OCI-LY3 (cell line): ENCODE measurements around the gene DLG1.

Experiments
- H2AFZ ChIP-seq: fragments of 200-600, 300-600 bp; shearing (Covaris generic); 2 replicates; pipeline ENCODE4 v1.6.0; 2014; ENCODE audit warnings: antibody characterized with exemption, low read depth, low read length
- H3K27ac ChIP-seq: fragments of 200-600, 300-600 bp; sonication (generic); 2 replicates; pipeline ENCODE4 v1.5.1; 2014; ENCODE audit warnings: mild to moderate bottlenecking, low read length, moderate library complexity, mixed read lengths
- H3K27me3 ChIP-seq: fragments of 200-600, 300-600 bp; sonication (generic); 2 replicates; pipeline ENCODE4 v1.6.1; 2014; ENCODE audit warnings: low read depth, low read length, mixed read lengths
- H3K36me3 ChIP-seq: fragments of 200-600, 300-600 bp; sonication (generic); replicated peaks from 2 replicates; pipeline ENCODE3; 2014; ENCODE audit warnings: low read depth, low read length, mixed read lengths
- H3K4me1 ChIP-seq: fragments of 300-600, 200-600 bp; sonication (generic); 2 replicates; pipeline ENCODE4 v1.6.1; 2014; ENCODE audit warnings: low read length, mixed read lengths
- H3K4me2 ChIP-seq: fragments of 200-600, 300-600 bp; sonication (generic); 2 replicates; pipeline ENCODE4 v1.6.1; 2014; ENCODE audit warnings: low read length, mixed read lengths
- H3K4me3 ChIP-seq: fragments of 300-600, 200-600 bp; sonication (generic); 2 replicates; pipeline ENCODE4 v1.5.1; 2014; ENCODE audit warnings: antibody characterized with exemption, mild to moderate bottlenecking, low read length, moderate library complexity
- H3K79me2 ChIP-seq: fragments of 300-600, 200-600 bp; shearing (Covaris generic); 2 replicates; pipeline ENCODE4 v1.6.1; 2014; ENCODE audit warnings: mild to moderate bottlenecking, low read length, mixed read lengths
- H3K9ac ChIP-seq: fragments of 300-600, 200-600 bp; shearing (Covaris generic); 2 replicates; pipeline ENCODE4 v1.6.0; 2014; ENCODE audit warnings: mild to moderate bottlenecking, low read length, moderate library complexity
- H3K9me3 ChIP-seq: fragments of 200-600, 300-600 bp; shearing (Covaris generic); 2 replicates; pipeline ENCODE4 v1.6.1; 2014; ENCODE audit warnings: low read length, mixed read lengths; ENCODE audit not compliant: insufficient read depth
- H4K20me1 ChIP-seq: fragments of 200-600, 300-600 bp; sonication (generic); 2 replicates; pipeline ENCODE4 v1.6.1; 2016; ENCODE audit warnings: low read length, mixed read lengths; ENCODE audit not compliant: insufficient read depth
- EZH2phosphoT487 ChIP-seq: fragments of 200-600 bp; shearing (Covaris generic); IDR thresholded peaks from 2 replicates; pipeline ENCODE4 v1.6.1; 2018; ENCODE audit warnings: antibody characterized with exemption, mixed run types, low read depth
- TF ChIP-seq, protein P1 (sequence below): fragments of 200-600, 300-600 bp; sonication (generic); IDR thresholded peaks from 2 replicates; pipeline ENCODE4 v1.5.1; 2014; ENCODE audit warnings: antibody characterized with exemption, low read length, low read depth

Gene DLG1

DNA sequence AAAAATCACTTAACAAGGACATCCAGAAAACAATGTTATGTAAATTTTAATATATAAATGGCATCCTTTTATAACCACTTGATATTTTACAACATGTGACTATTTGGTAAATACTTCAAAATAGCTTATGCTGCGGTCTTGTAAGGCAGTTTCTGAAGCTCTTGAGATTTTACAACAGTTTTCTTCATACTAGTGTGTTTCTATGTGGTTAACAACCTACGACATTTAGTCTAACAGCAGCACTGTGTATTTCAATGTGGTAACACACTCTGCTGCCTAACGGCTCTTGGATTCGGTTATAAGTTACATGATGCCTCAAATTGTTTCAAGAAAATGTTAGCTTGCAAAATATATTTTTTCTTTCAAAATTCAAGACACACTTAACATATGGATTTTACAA, 255.9 kb downstream of the DLG1 start:
- no peak for TF ChIP-seq EZH2phosphoT487
- TF ChIP-seq, protein P1, sequence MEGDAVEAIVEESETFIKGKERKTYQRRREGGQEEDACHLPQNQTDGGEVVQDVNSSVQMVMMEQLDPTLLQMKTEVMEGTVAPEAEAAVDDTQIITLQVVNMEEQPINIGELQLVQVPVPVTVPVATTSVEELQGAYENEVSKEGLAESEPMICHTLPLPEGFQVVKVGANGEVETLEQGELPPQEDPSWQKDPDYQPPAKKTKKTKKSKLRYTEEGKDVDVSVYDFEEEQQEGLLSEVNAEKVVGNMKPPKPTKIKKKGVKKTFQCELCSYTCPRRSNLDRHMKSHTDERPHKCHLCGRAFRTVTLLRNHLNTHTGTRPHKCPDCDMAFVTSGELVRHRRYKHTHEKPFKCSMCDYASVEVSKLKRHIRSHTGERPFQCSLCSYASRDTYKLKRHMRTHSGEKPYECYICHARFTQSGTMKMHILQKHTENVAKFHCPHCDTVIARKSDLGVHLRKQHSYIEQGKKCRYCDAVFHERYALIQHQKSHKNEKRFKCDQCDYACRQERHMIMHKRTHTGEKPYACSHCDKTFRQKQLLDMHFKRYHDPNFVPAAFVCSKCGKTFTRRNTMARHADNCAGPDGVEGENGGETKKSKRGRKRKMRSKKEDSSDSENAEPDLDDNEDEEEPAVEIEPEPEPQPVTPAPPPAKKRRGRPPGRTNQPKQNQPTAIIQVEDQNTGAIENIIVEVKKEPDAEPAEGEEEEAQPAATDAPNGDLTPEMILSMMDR, result no peak
- no peak overlapping the region for H3K27ac ChIP-seq
- no peak overlapping the region for H3K4me3 ChIP-seq
- H3K4me2 ChIP-seq, result no peak overlapping the region
- H3K9me3 ChIP-seq, result no peaks in the 10 kb centered on the region
- no peaks in the 10 kb centered on the region for H3K27me3 ChIP-seq
- no peak overlapping the region for H3K9ac ChIP-seq
- no peaks in the 10 kb centered on the region for H3K79me2 ChIP-seq
- H4K20me1 ChIP-seq, result peaks cover 4% of the 10 kb centered on the region; the same call in 1 of the 2 replicates
- no peak overlapping the region for H2AFZ ChIP-seq
- H3K36me3 ChIP-seq, result peaks cover 12% of the 10 kb centered on the region
- peaks cover 2% of the 10 kb centered on the region for H3K4me1 ChIP-seq

DNA sequence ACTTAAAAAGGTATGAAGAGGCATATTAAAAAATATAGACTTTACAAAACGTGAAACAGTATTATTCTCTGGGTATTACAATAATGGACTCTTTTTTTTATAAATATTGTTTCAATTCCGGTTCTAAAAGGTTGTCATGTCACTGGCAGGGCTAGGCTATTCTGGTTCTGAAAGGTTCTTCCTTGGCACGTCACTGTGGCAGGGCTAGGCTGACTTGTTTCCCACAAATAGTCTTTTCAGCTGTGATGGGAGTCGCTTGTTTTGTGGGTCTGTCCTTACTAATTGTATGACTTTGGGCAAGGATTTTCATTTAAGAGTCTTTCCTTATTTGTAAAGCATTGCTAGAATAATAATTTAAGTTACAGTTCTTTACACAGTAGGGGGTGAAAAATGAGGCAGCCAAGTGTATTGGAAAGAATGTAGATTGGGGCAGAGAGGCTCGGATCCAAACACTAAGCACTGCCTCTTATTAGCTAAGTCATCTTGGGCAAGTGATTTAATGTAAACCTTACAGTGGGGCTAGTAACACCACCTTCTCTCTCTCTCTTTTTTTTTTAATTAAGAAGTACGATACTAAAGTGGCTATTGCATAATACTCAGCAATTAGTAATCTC, 256.4 kb downstream of the DLG1 start:
- Histone ChIP-seq H3K4me1 (peaks cover 8% of the 10 kb centered on the region), H3K79me2 (no peaks in the 10 kb centered on the region), H2AFZ (no peak overlapping the region), H3K4me2 (no peak overlapping the region), H3K36me3 (peaks cover 12% of the 10 kb centered on the region), H3K27me3 (no peaks in the 10 kb centered on the region), H3K9ac (no peak overlapping the region), H4K20me1 (peaks cover 4% of the 10 kb centered on the region; the same call in 1 of the 2 replicates), H3K4me3 (no peak overlapping the region), H3K9me3 (no peaks in the 10 kb centered on the region), H3K27ac (no peak overlapping the region)
- TF ChIP-seq EZH2phosphoT487, result no peak
- TF ChIP-seq, protein P1, result no peak

DNA sequence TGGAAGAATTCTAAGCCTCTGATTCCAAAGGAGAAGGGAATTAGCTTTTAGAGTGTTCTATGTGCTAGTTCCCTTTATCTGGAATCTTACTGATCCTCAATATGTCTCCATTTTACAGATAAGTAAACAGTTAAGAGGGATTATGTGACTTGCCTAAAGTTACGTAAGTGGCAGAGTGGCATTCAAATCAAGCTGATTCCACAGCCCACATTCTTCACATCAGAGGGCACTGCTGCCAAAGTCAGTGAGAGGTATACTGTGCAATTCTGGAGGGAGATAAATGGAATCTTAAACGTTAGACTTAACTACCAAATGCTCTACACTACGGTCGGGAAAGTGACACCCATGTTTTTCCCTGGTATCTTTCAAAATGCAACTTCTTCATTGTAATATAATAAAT, 257.8 kb downstream of the DLG1 start:
- H3K9me3 ChIP-seq, result no peaks in the 10 kb centered on the region
- no peak overlapping the region for H3K27ac ChIP-seq
- no peaks in the 10 kb centered on the region for H3K27me3 ChIP-seq
- no peaks in the 10 kb centered on the region; the same call in 1 of the 2 replicates for H4K20me1 ChIP-seq
- H3K9ac ChIP-seq, result no peak overlapping the region
- no peak overlapping the region for H2AFZ ChIP-seq
- TF ChIP-seq, protein P1, result no peak
- TF ChIP-seq EZH2phosphoT487, result no peak
- H3K4me3 ChIP-seq, result no peak overlapping the region
- H3K36me3 ChIP-seq, result peaks cover 7% of the 10 kb centered on the region
- no peaks in the 10 kb centered on the region for H3K79me2 ChIP-seq
- H3K4me1 ChIP-seq, result peaks cover 9% of the 10 kb centered on the region
- H3K4me2 ChIP-seq, result no peak overlapping the region

DNA sequence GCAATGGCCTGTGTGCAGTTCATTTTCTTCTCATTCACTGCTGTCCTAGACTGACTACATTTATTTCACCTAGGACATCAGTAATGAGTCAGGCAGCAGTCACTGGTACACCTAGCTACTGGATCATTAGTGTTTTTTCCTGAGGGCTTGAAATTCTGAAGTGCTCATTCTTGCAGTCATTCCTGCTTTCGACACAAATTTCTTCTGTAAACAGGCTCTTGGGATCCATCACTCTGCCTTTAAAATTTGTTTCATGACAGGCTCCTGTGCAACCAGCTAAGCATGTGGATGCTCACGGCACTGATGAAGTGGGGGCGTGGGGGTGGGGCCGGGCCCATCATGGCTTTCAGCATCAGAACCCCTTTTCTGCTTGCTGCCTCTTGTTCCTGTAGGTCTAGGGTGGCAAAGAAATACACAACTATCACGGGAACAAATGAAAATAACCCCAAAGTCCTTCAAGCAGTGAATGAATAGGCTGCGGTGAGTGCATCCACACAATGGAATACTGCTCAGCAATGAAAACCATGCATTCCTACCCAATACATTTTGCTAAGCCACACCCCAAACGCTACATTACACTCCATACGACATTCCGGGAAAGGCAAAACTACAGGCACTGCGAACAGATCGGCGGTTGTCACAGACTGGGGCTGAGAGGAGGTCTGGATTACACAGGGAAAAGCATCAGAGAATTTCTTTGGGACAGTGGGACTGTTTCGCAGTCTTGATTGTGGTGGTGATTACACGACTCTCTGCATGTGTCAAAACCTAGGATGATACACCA, 259.5 kb downstream of the DLG1 start:
- H3K9ac ChIP-seq, result no peak overlapping the region
- H3K27me3 ChIP-seq, result no peaks in the 10 kb centered on the region
- TF ChIP-seq, protein P1, result no peak
- TF ChIP-seq EZH2phosphoT487, result no peak
- H3K4me3 ChIP-seq, result no peak overlapping the region
- H3K79me2 ChIP-seq, result no peaks in the 10 kb centered on the region
- H3K27ac ChIP-seq, result no peak overlapping the region
- no peaks in the 10 kb centered on the region for H3K9me3 ChIP-seq
- no peak overlapping the region for H3K4me2 ChIP-seq
- H4K20me1 ChIP-seq, result no peaks in the 10 kb centered on the region
- H3K36me3 ChIP-seq, result no peaks in the 10 kb centered on the region
- no peak overlapping the region for H2AFZ ChIP-seq
- peaks cover 9% of the 10 kb centered on the region for H3K4me1 ChIP-seq
